IPS DF 6.9 (cell line): ENCODE measurements around the gene ZNF786.
"Not testable (repeated sequence)": the region's sequence is repeated elsewhere in the genome, so short reads cannot be mapped to it uniquely, and the experiment has no call there.

ENCODE experiments used
- DNase-seq: peaks from one replicate; pipeline ENCODE4 v3.0.0-alpha.2; 2013; ENCODE audit warnings: low read depth, low spot score
- H3K27ac ChIP-seq: one replicate; pipeline ENCODE4 v1.5.1; 2013; ENCODE audit warnings: low read length, control low read depth
- H3K27me3 ChIP-seq: 2 replicates; pipeline ENCODE4 v1.6.1; 2013; ENCODE audit warnings: mild to moderate bottlenecking, low read length; ENCODE audit not compliant: control insufficient read depth, insufficient read depth
- H3K36me3 ChIP-seq: 2 replicates; pipeline ENCODE4 v1.6.1; 2013; ENCODE audit warnings: low read length; ENCODE audit not compliant: control insufficient read depth, insufficient read depth
- H3K4me1 ChIP-seq: 2 replicates; pipeline ENCODE4 v1.6.1; 2013; ENCODE audit warnings: low read length; ENCODE audit not compliant: control insufficient read depth, insufficient read depth
- H3K4me3 ChIP-seq: 2 replicates; pipeline ENCODE4 v1.5.1; 2013; ENCODE audit warnings: mild to moderate bottlenecking, low read length
- H3K9me3 ChIP-seq: 2 replicates; pipeline ENCODE4 v1.6.1; 2013; ENCODE audit warnings: low read length, inconsistent platforms; ENCODE audit not compliant: control insufficient read depth, insufficient read depth
- WGBS: extraction: QIAGEN DNeasy Blood & Tissue Kit; methylation state at CpG from one replicate; pipeline ENCODE4 v1.1.7; 2013; ENCODE audit warnings: mixed read lengths, missing lambda C conversion rate; ENCODE audit not compliant: insufficient read length, insufficient coverage; 5-methylcytosine and 5-hydroxymethylcytosine counted together

The ZNF786 gene

GRCh38 chr7:149063476-149063875 lies 27.0 kb downstream of the ZNF786 start:
- no peak overlapping the region for H3K27ac ChIP-seq
- DNase-seq: no peak
- no peak overlapping the region for H3K4me3 ChIP-seq
- no peaks in the 10 kb centered on the region for H3K9me3 ChIP-seq
- H3K27me3 ChIP-seq: no peaks in the 10 kb centered on the region
- H3K4me1 ChIP-seq: no peaks in the 10 kb centered on the region
- H3K36me3 ChIP-seq: no peaks in the 10 kb centered on the region

GRCh38 chr7:149062217-149062899 lies 28.2 kb downstream of the ZNF786 start:
- DNase-seq, H3K27ac ChIP-seq, H3K4me3 ChIP-seq, H3K4me1 ChIP-seq, H3K36me3 ChIP-seq, H3K27me3 ChIP-seq, H3K9me3 ChIP-seq: not testable (repeated sequence)
- WGBS: no CpG with 5 or more reads among the region's 10 CpGs

- Histone ChIP-seq H3K36me3 (no peaks in the 10 kb centered on the region), H3K9me3 (no peaks in the 10 kb centered on the region), H3K4me3 (no peak overlapping the region), H3K27me3 (no peaks in the 10 kb centered on the region), H3K4me1 (no peaks in the 10 kb centered on the region), H3K27ac (no peak overlapping the region)
- WGBS: no CpG with 5 or more reads among the region's 1 CpG
- no peak for DNase-seq
Measured at GRCh38 chr7:149060156-149060555, 30.4 kb downstream of the ZNF786 start.

DNA sequence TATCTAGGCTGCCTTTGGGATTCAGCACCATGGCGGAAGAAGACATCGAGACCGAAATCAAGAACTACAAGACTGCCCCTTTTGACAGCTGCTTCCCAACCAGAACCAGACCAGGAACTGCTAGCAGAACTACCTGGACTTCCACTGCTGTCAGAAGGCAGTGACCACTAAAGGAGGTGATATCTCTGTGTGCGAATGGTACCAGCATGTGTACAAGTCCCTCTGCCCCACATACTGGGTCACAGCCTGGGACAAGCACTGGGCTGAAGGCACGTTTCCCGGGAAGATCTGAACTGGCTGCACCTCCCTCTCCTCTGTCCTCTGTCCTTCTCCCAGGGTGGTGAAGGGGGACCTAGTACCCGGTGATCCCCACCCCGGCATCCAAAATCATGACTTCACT lies 36.6 kb downstream of the ZNF786 start:
- no peak for DNase-seq
- WGBS: no CpG with 5 or more reads among the region's 8 CpGs
- no peak overlapping the region for H3K4me3 ChIP-seq
- H3K27ac ChIP-seq: no peak overlapping the region
- no peaks in the 10 kb centered on the region for H3K4me1 ChIP-seq
- no peaks in the 10 kb centered on the region for H3K27me3 ChIP-seq
- H3K36me3 ChIP-seq: no peaks in the 10 kb centered on the region
- H3K9me3 ChIP-seq: no peaks in the 10 kb centered on the region

GRCh38 chr7:149053384-149053783 lies 37.1 kb downstream of the ZNF786 start:
- DNase-seq: no peak
- Histone ChIP-seq H3K27ac (no peak overlapping the region), H3K9me3 (no peaks in the 10 kb centered on the region), H3K4me3 (no peak overlapping the region), H3K27me3 (no peaks in the 10 kb centered on the region), H3K36me3 (no peaks in the 10 kb centered on the region), H3K4me1 (no peaks in the 10 kb centered on the region)
- WGBS: no CpG with 5 or more reads among the region's 1 CpG

DNA sequence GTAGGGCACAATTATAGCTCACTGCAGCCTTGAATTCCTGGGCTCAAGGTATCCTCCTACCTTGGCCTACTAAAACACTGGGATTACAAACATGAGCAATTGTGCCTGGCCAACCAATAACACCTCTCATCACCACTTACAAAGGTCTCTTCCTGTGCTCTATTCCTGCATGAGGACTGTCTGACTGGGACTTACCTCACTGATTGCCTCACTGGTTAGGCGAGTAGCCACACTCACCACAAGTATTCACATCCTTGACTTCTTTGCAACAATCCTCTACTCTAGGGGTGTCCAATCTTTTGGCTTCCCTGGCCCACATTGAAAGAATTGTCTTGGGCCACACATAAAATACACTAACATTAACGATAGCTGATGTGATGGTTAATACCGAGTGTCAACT lies 39.6 kb downstream of the ZNF786 start:
- H3K27ac ChIP-seq: no peak overlapping the region
- H3K36me3 ChIP-seq: no peaks in the 10 kb centered on the region
- WGBS: no CpG with 5 or more reads among the region's 3 CpGs
- no peaks in the 10 kb centered on the region for H3K27me3 ChIP-seq
- no peaks in the 10 kb centered on the region for H3K4me1 ChIP-seq
- H3K9me3 ChIP-seq: no peaks in the 10 kb centered on the region
- no peak for DNase-seq
- H3K4me3 ChIP-seq: no peak overlapping the region

GRCh38 chr7:149048805-149049204 lies 41.7 kb downstream of the ZNF786 start:
- no peak for DNase-seq
- Histone ChIP-seq H3K4me3 (no peak overlapping the region), H3K9me3 (no peaks in the 10 kb centered on the region), H3K27ac (no peak overlapping the region), H3K4me1 (no peaks in the 10 kb centered on the region), H3K27me3 (no peaks in the 10 kb centered on the region), H3K36me3 (no peaks in the 10 kb centered on the region)
- no CpG with 5 or more reads among the region's 3 CpGs for WGBS

DNA sequence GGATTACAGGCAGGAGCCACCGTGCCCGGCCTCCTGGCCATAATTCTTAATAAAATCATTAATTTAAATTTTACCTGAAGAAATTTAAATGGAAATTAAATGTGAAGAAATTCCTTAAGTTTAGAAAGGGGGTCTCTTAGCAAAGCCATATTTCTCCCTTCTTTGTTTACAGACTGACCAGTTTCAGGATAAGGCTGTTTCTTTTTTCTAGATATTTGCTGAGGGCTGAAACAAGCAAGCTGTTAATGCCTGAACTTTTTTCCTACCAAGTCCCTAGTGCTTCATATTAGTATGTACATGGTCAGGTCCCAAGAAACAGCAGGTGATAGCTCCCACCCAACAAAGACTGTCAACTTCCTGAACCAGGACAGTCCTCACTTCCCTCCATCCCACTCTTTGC lies 44.1 kb downstream of the ZNF786 start:
- DNase-seq: no peak
- Histone ChIP-seq H3K27me3 (no peaks in the 10 kb centered on the region), H3K9me3 (no peaks in the 10 kb centered on the region), H3K4me3 (no peak overlapping the region), H3K27ac (no peak overlapping the region), H3K36me3 (no peaks in the 10 kb centered on the region), H3K4me1 (no peaks in the 10 kb centered on the region)
- no CpG with 5 or more reads among the region's 2 CpGs for WGBS

DNA sequence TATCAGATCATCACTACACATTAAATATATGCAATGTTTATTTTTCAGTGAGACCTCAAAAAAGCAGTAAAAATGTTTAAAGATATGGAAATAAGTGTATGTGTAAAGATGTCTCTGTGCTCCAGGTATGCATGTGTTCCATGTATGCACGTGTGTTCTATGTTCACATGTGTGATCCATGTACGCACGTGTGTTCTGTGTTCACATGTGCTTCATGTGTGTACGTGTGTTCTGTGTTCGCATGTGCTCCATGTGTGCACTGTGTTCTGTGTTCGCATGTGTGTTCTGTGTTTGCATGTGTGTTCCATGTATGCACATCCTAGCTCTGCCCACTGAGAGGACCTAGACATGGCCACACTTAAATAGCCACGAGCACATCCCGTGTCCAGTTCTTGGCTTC lies 46.6 kb downstream of the ZNF786 start:
- Histone ChIP-seq H3K4me3 (no peak overlapping the region), H3K27me3 (no peaks in the 10 kb centered on the region), H3K27ac (no peak overlapping the region), H3K4me1 (no peaks in the 10 kb centered on the region), H3K9me3 (no peaks in the 10 kb centered on the region), H3K36me3 (no peaks in the 10 kb centered on the region)
- no peak for DNase-seq
- no CpG with 5 or more reads among the region's 8 CpGs for WGBS

DNA sequence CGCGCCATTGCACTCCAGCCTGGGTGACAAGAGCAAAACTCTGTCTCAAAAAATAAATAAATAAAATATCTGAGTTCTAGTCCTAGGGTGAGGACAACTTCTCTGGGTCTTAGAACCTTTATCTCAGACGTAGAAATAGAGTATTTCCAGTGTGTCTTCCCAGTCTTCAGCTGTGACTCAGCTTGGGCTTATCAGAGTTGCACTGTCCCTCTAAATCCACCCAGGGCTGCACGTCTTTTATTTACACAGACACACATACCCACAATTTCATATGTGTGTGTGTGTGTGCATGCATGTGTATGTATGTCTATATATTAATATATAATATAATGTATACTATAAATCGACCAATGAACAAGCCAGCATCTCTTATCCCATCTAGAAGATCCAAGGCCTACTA lies 49.2 kb downstream of the ZNF786 start:
- H3K4me3 ChIP-seq: no peak overlapping the region
- H3K27me3 ChIP-seq: no peaks in the 10 kb centered on the region
- no peaks in the 10 kb centered on the region for H3K4me1 ChIP-seq
- no peak for DNase-seq
- WGBS: no CpG with 5 or more reads among the region's 5 CpGs
- H3K9me3 ChIP-seq: no peaks in the 10 kb centered on the region
- no peak overlapping the region for H3K27ac ChIP-seq
- no peaks in the 10 kb centered on the region for H3K36me3 ChIP-seq

DNA sequence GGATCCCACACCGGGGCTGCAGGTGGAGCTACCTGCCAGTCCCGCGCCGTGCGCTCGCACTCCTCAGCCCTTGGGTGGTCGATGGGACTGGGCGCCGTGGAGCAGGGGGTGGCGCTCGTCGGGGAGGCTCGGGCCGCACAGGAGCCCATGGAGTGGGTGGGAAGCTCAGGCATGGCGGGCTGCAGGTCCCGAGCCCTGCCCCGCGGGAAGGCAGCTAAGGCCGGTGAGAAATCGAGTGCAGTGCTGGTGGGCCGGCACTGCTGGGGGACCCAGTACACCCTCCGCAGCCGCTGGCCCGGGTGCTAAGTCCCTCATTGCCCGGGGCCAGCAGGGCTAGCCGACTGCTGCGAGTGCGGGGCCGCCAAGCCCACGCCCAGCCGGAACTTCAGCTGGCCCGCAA lies 51.9 kb downstream of the ZNF786 start:
- DNase-seq: not testable (repeated sequence)

More for the DNA sequence above, 51.9 kb downstream of the ZNF786 start:
- H3K4me3 ChIP-seq, H3K27ac ChIP-seq, H3K27me3 ChIP-seq, H3K36me3 ChIP-seq, H3K9me3 ChIP-seq, H3K4me1 ChIP-seq: not testable (repeated sequence)
- WGBS: no CpG with 5 or more reads among the region's 32 CpGs
